ENCODE measurements around the gene HELB.

The HELB gene

GRCh38 chr12:66367015-66367667, 64.8 kb downstream of the HELB start:
- no peak for DNase-seq

GRCh38 chr12:66371982-66372381, 69.7 kb downstream of the HELB start:
- no peak for DNase-seq

- no peak for DNase-seq
These were observed 73.3 kb downstream of the HELB start for GRCh38 chr12:66375560-66375959.

- DNase-seq: no peak
These were observed 77.3 kb downstream of the HELB start for GRCh38 chr12:66379616-66380015.

- DNase-seq: no peak
These were observed 78.7 kb downstream of the HELB start for GRCh38 chr12:66380769-66381535.

- DNase-seq: no peak
These were observed 84.8 kb downstream of the HELB start for GRCh38 chr12:66387117-66387516.

All from stimulated activated CD4-positive, alpha-beta T cell treated with anti-CD3 and anti-CD28 coated beads, Interleukin-4, amount 100 ng/mL, for 1 hour (primary cell).